ENCODE measurements around the gene NHSL1. TPM values are rescaled to one million over a fixed set of nuclear protein-coding genes. Genes with fewer than 3 reads are reported as not detected.
A peak's percentile ranks its signal among the peaks of the same experiment; 100 is the strongest.

The NHSL1 gene
- total and polyA plus RNA-seq, 7 donors, result 6.5 to 17.5 (median 8.6) TPM

GRCh38 chr6:138415125-138415524, 84.2 kb downstream of the NHSL1 start:
- Histone ChIP-seq H3K9me3 (no peaks in the 10 kb centered on the region), H3K36me3 (peaks cover 0 to 59% (median 24%) of the 10 kb centered on the region in 4 donors), H3K4me3 (no peak overlapping the region), H3K4me1 (peaks cover 0 to 4% (median 0%) of the 10 kb centered on the region in 4 donors), H3K27ac (no peak overlapping the region), H3K27me3 (no peaks in the 10 kb centered on the region)
- intact Hi-C loops (cut with DNase I), result no loop called here
- TF ChIP-seq CTCF (IDR thresholded peaks at IDR 0.05), result no peak
- TF ChIP-seq POLR2AphosphoS5 (IDR thresholded peaks at IDR 0.05), result no peak
- TF ChIP-seq POLR2A (IDR thresholded peaks at IDR 0.05), result no peak
- no peak for DNase-seq
- WGBS, 2 donors, result 95% methylated on average over 5 of the region's 5 CpGs

- DNase-seq, result no peak
- peak overlapping the region in 1 of 4 donors; percentile 3 for H3K27ac ChIP-seq
- H3K4me1 ChIP-seq, result peaks cover 0 to 4% (median 2%) of the 10 kb centered on the region in 4 donors
- no peak overlapping the region for H3K4me3 ChIP-seq
- 76 to 85% methylated on average over 6 of the region's 6 CpGs for WGBS, 2 donors
- H3K9me3 ChIP-seq, result no peaks in the 10 kb centered on the region
- intact Hi-C loops (cut with DNase I), result no loop called here
- peaks cover 0 to 86% (median 45%) of the 10 kb centered on the region in 4 donors for H3K36me3 ChIP-seq
- TF ChIP-seq CTCF (IDR thresholded peaks at IDR 0.05), result no peak
- no peak for TF ChIP-seq POLR2A (IDR thresholded peaks at IDR 0.05)
- no peak for TF ChIP-seq EP300 (IDR thresholded peaks at IDR 0.05)
- TF ChIP-seq POLR2AphosphoS5 (IDR thresholded peaks at IDR 0.05), result no peak
- no peaks in the 10 kb centered on the region for H3K27me3 ChIP-seq
Observed at GRCh38 chr6:138410972-138411880, 88.1 kb downstream of the NHSL1 start.

- Histone ChIP-seq H3K27ac (peak overlapping the region in 2 of 4 donors; percentile 3 to 19), H3K27me3 (no peaks in the 10 kb centered on the region), H3K36me3 (peaks cover 0 to 92% (median 46%) of the 10 kb centered on the region in 4 donors), H3K4me1 (peaks cover 0 to 12% (median 6%) of the 10 kb centered on the region in 4 donors), H3K9me3 (no peaks in the 10 kb centered on the region), H3K4me3 (no peak overlapping the region)
- intact Hi-C loops (cut with DNase I), result no loop called here
- WGBS, 2 donors, result 86 to 89% methylated on average over 8 of the region's 8 CpGs
- DNase-seq, result no peak
- no peak for TF ChIP-seq EP300 (IDR thresholded peaks at IDR 0.05)
- no peak for TF ChIP-seq CTCF (IDR thresholded peaks at IDR 0.05)
- no peak for TF ChIP-seq POLR2A (IDR thresholded peaks at IDR 0.05)
- TF ChIP-seq POLR2AphosphoS5 (IDR thresholded peaks at IDR 0.05), result no peak
Observed at GRCh38 chr6:138410048-138410735, 89.1 kb downstream of the NHSL1 start.

- no peak overlapping the region for H3K27ac ChIP-seq
- no peaks in the 10 kb centered on the region for H3K27me3 ChIP-seq
- intact Hi-C loops (cut with DNase I), result loop anchor here (10.0 kb wide), 3 partner anchors 402 to 578 kb away; partner anchors contain the start of genes REPS1 and TNFAIP3
- 19 to 68% methylated on average over 2 of the region's 2 CpGs for WGBS, 2 donors
- H3K9me3 ChIP-seq, result no peaks in the 10 kb centered on the region
- no peak for TF ChIP-seq CTCF (IDR thresholded peaks at IDR 0.05)
- no peak for DNase-seq
- H3K4me3 ChIP-seq, result no peak overlapping the region
- H3K36me3 ChIP-seq, result peaks cover 0 to 58% (median 31%) of the 10 kb centered on the region in 4 donors
- H3K4me1 ChIP-seq, result peaks cover 0 to 19% (median 13%) of the 10 kb centered on the region in 4 donors
Observed at GRCh38 chr6:138406443-138406842, 92.9 kb downstream of the NHSL1 start.

Data from sigmoid colon (tissue), 7 donors.